Mesothelial cell of epicardium (in vitro differentiated cells): Measurements from ENCODE around the gene NHERF1. TPM values are rescaled to one million over a fixed set of nuclear protein-coding genes. Genes with fewer than 3 reads are reported as not detected.

ENCODE experiments used
- DNase-seq, 2 experiments: peaks; one replicate each; pipeline ENCODE4 v3.0.0; 2021; ENCODE audit warnings: low spot score in 2 of 2; ENCODE audit not compliant: unreplicated experiment in 2 of 2
- H3K27ac Mint-ChIP-seq: 2 replicates; pipeline ENCODE4 v1.8.0; 2021; ENCODE audit warnings: mixed read lengths
- H3K27me3 Mint-ChIP-seq: 2 replicates; pipeline ENCODE4 v1.8.0; 2021; ENCODE audit warnings: low read depth, mixed read lengths
- H3K36me3 Mint-ChIP-seq: 2 replicates; pipeline ENCODE4 v1.8.0; 2021; ENCODE audit warnings: mixed read lengths
- H3K4me1 Mint-ChIP-seq: 2 replicates; pipeline ENCODE4 v1.8.0; 2021; ENCODE audit warnings: mixed read lengths
- H3K4me3 Mint-ChIP-seq: 2 replicates; pipeline ENCODE4 v1.8.0; 2021; ENCODE audit warnings: mild to moderate bottlenecking, moderate library complexity, mixed read lengths
- H3K9me3 Mint-ChIP-seq: 2 replicates; pipeline ENCODE4 v1.8.0; 2021; ENCODE audit warnings: mixed read lengths
- CTCF ChIP-seq: fragments of 200-600 bp; sonication (generic); IDR thresholded peaks from one replicate; pipeline ENCODE4 v1.5.0; 2021; ENCODE audit warnings: antibody characterized with exemption; ENCODE audit not compliant: unreplicated experiment
- total RNA-seq: library from RNA; stranded (reverse); gene quantifications from 3 replicates; pipeline ENCODE4 v1.2.1, GENCODE V29; 2021

The NHERF1 gene
- total RNA-seq, 1 donor from 2014 or later, result 34.4 TPM

- Mint-ChIP-seq H3K4me3 (no peak overlapping the region), H3K27me3 (peaks cover 16% of the 10 kb centered on the region), H3K36me3 (no peaks in the 10 kb centered on the region), H3K4me1 (peaks cover 13% of the 10 kb centered on the region), H3K27ac (no peak overlapping the region), H3K9me3 (no peaks in the 10 kb centered on the region)
- no peak for DNase-seq
- no peak for TF ChIP-seq CTCF
These were observed 14.9 kb upstream of the NHERF1 start for GRCh38 chr17:74733365-74734122.

DNA sequence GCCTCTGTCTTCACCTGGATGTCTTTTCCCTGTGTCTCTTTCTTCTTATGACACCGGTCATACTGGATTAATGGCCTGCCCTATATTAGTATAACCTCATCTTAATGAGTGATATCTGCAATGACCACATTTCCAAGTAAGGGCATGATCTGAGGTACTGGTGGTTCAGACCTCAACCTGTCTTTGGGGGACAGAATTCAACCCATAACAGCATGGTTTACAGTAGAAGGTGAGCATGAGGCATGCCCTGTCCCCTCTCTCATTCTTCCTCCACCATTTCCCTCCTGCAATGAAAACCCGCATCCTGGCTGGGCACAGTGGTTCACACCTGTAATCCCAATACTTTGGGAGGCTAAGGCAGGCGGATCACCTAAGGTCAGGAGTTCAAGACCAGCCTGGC is 14.2 kb upstream of the NHERF1 start:
- no peak for TF ChIP-seq CTCF
- H3K4me1 Mint-ChIP-seq, result peaks cover 15% of the 10 kb centered on the region

DNA sequence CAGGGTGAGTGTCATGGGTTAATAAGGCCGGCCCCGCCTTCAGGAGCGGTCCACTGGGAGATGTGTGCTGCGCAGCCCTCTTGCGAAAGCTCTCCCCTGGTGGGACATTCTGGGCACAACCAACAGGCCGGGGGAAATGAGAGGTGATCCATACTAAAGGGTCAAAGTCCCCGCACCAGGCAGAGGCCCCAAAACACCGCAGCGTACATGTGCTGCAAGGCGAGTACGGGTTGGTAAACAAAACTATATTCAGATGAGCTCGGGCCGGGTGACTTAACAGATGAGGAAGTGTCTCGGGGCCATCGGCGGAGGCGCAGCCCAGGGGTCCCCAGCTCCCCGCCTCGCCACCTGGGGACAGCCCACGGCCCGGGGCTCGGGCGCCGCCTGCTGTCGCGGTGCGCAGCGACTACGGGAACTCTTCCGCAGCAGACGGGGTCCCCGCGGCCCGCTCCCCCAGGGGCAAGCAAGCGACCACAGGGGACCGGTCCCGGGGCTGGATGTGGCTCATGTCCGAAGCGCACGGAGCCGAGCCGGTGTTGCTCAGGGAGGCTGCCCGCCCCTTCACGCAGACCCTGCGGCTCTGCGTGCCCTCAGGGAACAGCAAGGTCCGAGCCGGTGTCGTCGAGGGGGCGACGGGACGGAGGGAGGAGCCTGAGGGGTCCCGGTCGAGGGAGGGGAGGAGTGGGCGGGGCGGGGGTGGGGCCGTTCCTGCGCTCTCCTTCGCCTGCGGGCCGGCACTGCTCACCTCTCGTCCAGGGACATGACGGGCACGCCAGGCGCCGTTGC is 11.7 kb upstream of the NHERF1 start, which contains the start of gene RAB37:
Gene RAB37 (plus strand): TSS at position 744 of the 786 bp plus-strand sequence. CDS start 17 bp downstream, at position 761.
- Mint-ChIP-seq H3K27me3 (peaks cover 35% of the 10 kb centered on the region), H3K4me3 (peak within 1 kb of the TSS; percentile 55), H3K9me3 (no peaks in the 10 kb centered on the region), H3K27ac (no peak within 1 kb of the TSS), H3K4me1 (peaks cover 15% of the 10 kb centered on the region), H3K36me3 (no peaks in the 10 kb centered on the region)
- no peak for TF ChIP-seq CTCF
- no peak for DNase-seq

More for the DNA sequence above, 14.2 kb upstream of the NHERF1 start:
- no peaks in the 10 kb centered on the region for H3K36me3 Mint-ChIP-seq
- no peak overlapping the region for H3K4me3 Mint-ChIP-seq
- no peak overlapping the region for H3K27ac Mint-ChIP-seq
- no peak for DNase-seq
- H3K27me3 Mint-ChIP-seq, result peaks cover 23% of the 10 kb centered on the region
- H3K9me3 Mint-ChIP-seq, result no peaks in the 10 kb centered on the region

DNA sequence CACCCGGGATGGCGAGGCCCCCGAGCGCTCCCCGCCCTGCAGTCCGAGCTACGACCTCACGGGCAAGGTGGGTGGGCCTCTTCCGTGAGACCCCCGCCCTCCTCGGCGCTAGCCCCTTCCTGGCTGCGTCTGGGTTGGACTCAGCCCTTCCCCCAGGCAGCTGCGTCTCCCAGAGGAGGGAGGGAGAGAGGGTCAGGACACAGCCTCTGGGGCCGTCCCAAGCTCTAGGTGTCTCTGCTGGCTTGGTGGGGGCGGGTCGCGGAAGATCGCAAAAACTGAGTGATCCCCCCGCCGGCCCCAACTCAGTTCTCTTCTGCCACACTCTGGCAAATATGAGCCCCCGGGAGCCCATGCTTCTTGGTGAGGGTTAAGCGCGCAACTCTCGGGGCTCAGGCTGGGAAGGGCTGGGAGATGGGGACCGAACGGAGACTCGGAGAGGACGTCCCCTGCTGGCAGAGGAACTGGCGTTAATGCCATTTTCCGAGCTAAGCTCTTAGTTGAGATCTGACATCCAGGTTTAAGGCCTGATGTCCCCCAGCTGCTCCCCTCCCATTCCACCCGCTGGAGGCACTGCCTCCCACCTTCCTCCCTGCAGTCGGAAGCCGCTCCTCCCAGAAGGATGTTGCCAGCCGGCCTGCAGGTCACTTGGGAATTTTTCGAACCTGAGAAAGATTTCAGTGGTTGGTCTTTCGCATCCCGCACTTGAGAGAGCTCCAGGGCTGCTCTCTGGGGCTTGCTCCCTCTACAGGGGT is 11.0 kb upstream of the NHERF1 start:
- H3K27me3 Mint-ChIP-seq, result peaks cover 35% of the 10 kb centered on the region
- TF ChIP-seq CTCF, result peak; percentile 37
- DNase-seq, result no peak

More for the DNA sequence above, 11.0 kb upstream of the NHERF1 start:
- peak overlapping the region; percentile 55 for H3K4me3 Mint-ChIP-seq
- H3K36me3 Mint-ChIP-seq, result no peaks in the 10 kb centered on the region
- H3K4me1 Mint-ChIP-seq, result peaks cover 15% of the 10 kb centered on the region
- no peaks in the 10 kb centered on the region for H3K9me3 Mint-ChIP-seq
- H3K27ac Mint-ChIP-seq, result no peak overlapping the region
